CD4-positive, alpha-beta T cell (primary cell): ENCODE measurements around the gene TRAF3. TPM values are rescaled to one million over a fixed set of nuclear protein-coding genes. Genes with fewer than 3 reads are reported as not detected.

Experiments used
- ATAC-seq: fragments of 200-7000 bp; cut with Tn5 transposase; one replicate; pipeline ENCODE4 v1.10.0; 2022; ENCODE audit warnings: mild to moderate bottlenecking; ENCODE audit not compliant: poor library complexity
- CTCF ChIA-PET: fragments of 350-600 bp; sonication (Branson Sonifier 250); formaldehyde crosslinking; loops from one replicate; lab custom pipeline; 2021; ENCODE audit warnings: antibody characterized with exemption, inconsistent platforms; lab: Charles Lee
- POLR2A ChIA-PET: fragments of 350-600 bp; sonication (Branson Sonifier 250); formaldehyde crosslinking; loops from one replicate; lab custom pipeline; 2021; ENCODE audit warnings: antibody characterized with exemption, inconsistent platforms; lab: Charles Lee
- DNase-seq, 14 experiments: peaks; one replicate each; pipeline ENCODE4 v3.0.0-alpha.2; 2013 to 2020; ENCODE audit warnings: mixed read lengths in 2 of 14
- H3K27ac ChIP-seq, 2 donors: one replicate each; pipeline versions ENCODE4 v1.5.1 to v1.7.0; 2013; ENCODE audit warnings: low read length in 2 of 2, low read depth in 1 of 2, mild to moderate bottlenecking in 1 of 2
- H3K27me3 ChIP-seq, 2 experiments: 1 replicate in 1 of 2; 2 replicates in 1 of 2; pipeline versions ENCODE4 v1.6.1 to v1.7.0; 2013; ENCODE audit warnings: low read length in 2 of 2, control low read depth in 1 of 2, mild to moderate bottlenecking in 1 of 2, moderate library complexity in 1 of 2; ENCODE audit not compliant: insufficient read depth in 2 of 2, control insufficient read depth in 1 of 2
- H3K36me3 ChIP-seq: one replicate; pipeline ENCODE4 v1.6.1; 2013; ENCODE audit warnings: low read length, control low read depth; ENCODE audit not compliant: insufficient read depth
- H3K4me1 ChIP-seq: one replicate; pipeline ENCODE4 v1.6.1; 2013; ENCODE audit warnings: low read length, control low read depth; ENCODE audit not compliant: insufficient read depth
- H3K4me3 ChIP-seq: one replicate; pipeline ENCODE4 v1.5.1; 2013; ENCODE audit warnings: mild to moderate bottlenecking, low read length, moderate library complexity
- H3K9me3 ChIP-seq, 2 experiments: 1 replicate in 1 of 2; 2 replicates in 1 of 2; pipeline versions ENCODE4 v1.6.1 to v1.7.0; 2013; ENCODE audit warnings: low read length in 2 of 2, mild to moderate bottlenecking in 2 of 2, control low read depth in 1 of 2, moderate library complexity in 1 of 2; ENCODE audit not compliant: control insufficient read depth in 1 of 2, insufficient read depth in 1 of 2
- H3K27ac Mint-ChIP-seq: one replicate; pipeline ENCODE4 v1.8.0; 2020; ENCODE audit warnings: mixed read lengths
- H3K27me3 Mint-ChIP-seq: one replicate; pipeline ENCODE4 v1.8.0; 2021; ENCODE audit warnings: mixed read lengths
- H3K36me3 Mint-ChIP-seq: one replicate; pipeline ENCODE4 v1.8.0; 2021; ENCODE audit warnings: low read depth, mixed read lengths
- H3K4me1 Mint-ChIP-seq: one replicate; pipeline ENCODE4 v1.8.0; 2021; ENCODE audit warnings: low read depth, mixed read lengths
- H3K4me3 Mint-ChIP-seq: one replicate; pipeline ENCODE4 v1.8.0; 2020; ENCODE audit warnings: mild to moderate bottlenecking, mixed read lengths
- H3K9me3 Mint-ChIP-seq: one replicate; pipeline ENCODE4 v1.8.0; 2020; ENCODE audit warnings: mixed read lengths
- intact Hi-C, 2 experiments: fragments of 100-400 bp; cut with DNase I in 1 of 2; cut with micrococcal nuclease in 1 of 2; formaldehyde crosslinking; loops; one replicate each; pipeline versions ENCODE4 v1.15.1 to v1.9.0; 2023 to 2025; cut with DNase I, micrococcal nuclease
- total RNA-seq, 174 experiments: library from RNA in 2 of 174; stranded (reverse) in 2 of 174; gene quantifications; one replicate each; pipeline ENCODE4 v1.2.3 and lab custom pipeline; 2021 to 2026
- TF ChIP-seq, protein P1 (sequence below): fragments of 200-600 bp; IDR thresholded peaks from one replicate; pipeline ENCODE4 v1.8.0; 2022; ENCODE audit warnings: antibody characterized with exemption, mild to moderate bottlenecking

TRAF3 gene
- total RNA-seq, 2 experiments from 2014 or later, result 27.1 to 32.4 TPM

DNA sequence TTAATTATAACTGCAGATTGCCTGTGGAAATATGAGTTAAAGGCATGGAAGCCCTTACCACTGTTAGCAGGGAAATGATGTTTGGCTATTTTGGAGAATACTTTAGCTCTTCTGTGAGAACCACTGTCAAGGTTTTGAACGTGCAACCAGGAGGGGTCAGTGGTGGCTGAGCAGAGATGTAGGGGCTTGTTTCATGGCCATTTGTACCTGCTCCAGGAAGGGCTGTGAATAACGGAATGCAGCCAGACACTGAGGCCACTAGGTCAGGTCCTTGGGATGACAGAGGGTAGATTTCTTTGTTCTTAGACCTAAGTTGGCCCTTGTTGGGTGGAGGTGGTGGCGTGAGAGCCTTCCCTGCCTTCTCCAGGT lies 8.3 kb downstream of the TRAF3 start:
- ATAC-seq (no peak), DNase-seq (no peak)
- no peaks in the 10 kb centered on the region for H3K27me3 ChIP-seq
- POLR2A ChIA-PET, result no interaction called here
- intact Hi-C loops, result no loop called here
- H3K4me3 ChIP-seq, result no peak overlapping the region
- TF ChIP-seq, protein P1, sequence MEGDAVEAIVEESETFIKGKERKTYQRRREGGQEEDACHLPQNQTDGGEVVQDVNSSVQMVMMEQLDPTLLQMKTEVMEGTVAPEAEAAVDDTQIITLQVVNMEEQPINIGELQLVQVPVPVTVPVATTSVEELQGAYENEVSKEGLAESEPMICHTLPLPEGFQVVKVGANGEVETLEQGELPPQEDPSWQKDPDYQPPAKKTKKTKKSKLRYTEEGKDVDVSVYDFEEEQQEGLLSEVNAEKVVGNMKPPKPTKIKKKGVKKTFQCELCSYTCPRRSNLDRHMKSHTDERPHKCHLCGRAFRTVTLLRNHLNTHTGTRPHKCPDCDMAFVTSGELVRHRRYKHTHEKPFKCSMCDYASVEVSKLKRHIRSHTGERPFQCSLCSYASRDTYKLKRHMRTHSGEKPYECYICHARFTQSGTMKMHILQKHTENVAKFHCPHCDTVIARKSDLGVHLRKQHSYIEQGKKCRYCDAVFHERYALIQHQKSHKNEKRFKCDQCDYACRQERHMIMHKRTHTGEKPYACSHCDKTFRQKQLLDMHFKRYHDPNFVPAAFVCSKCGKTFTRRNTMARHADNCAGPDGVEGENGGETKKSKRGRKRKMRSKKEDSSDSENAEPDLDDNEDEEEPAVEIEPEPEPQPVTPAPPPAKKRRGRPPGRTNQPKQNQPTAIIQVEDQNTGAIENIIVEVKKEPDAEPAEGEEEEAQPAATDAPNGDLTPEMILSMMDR, result no peak
- Mint-ChIP-seq H3K9me3 (no peaks in the 10 kb centered on the region), H3K4me3 (no peak overlapping the region), H3K4me1 (peaks cover 75% of the 10 kb centered on the region), H3K36me3 (peaks cover 19% of the 10 kb centered on the region), H3K27ac (no peak overlapping the region), H3K27me3 (no peaks in the 10 kb centered on the region)
- no peaks in the 10 kb centered on the region for H3K9me3 ChIP-seq
- H3K4me1 ChIP-seq, result peaks cover 52% of the 10 kb centered on the region
- CTCF ChIA-PET, result no interaction called here
- H3K27ac ChIP-seq, result no peak overlapping the region
- H3K36me3 ChIP-seq, result no peaks in the 10 kb centered on the region

DNA sequence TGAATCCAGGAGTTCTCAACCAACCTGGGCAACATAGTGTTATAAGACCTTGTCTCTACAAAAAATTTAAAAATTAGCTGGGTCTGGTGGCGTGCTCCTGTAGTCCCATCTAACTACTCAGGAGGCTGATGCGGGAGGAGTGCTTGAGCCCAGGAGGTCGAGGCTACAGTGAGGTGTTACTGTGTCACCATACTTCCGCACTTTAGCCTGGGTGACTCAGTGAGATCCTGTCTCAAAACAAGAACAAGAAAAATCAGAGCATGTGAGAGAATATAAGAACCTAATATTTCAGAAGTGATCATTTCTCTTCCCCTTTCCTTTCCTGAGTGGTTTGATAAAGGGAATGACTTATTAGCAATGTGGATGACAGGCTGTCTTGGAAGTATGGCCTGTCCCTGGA lies 9.5 kb downstream of the TRAF3 start:
- CTCF ChIA-PET, result no interaction called here
- ATAC-seq, result no peak
- TF ChIP-seq, protein P1, result no peak
- no peak overlapping the region for H3K4me3 ChIP-seq
- no peaks in the 10 kb centered on the region for H3K27me3 ChIP-seq
- no peaks in the 10 kb centered on the region for H3K9me3 ChIP-seq
- Mint-ChIP-seq H3K4me3 (peak overlapping the region; percentile 43), H3K4me1 (peaks cover 77% of the 10 kb centered on the region), H3K9me3 (no peaks in the 10 kb centered on the region), H3K27me3 (no peaks in the 10 kb centered on the region), H3K27ac (no peak overlapping the region), H3K36me3 (peaks cover 28% of the 10 kb centered on the region)
- peaks cover 45% of the 10 kb centered on the region for H3K4me1 ChIP-seq
- intact Hi-C loops, result no loop called here
- no peak overlapping the region for H3K27ac ChIP-seq
- POLR2A ChIA-PET, result no interaction called here
- no peaks in the 10 kb centered on the region for H3K36me3 ChIP-seq
- peak in 4 of 14 experiments; percentile 20 to 58 (median 35) for DNase-seq

DNA sequence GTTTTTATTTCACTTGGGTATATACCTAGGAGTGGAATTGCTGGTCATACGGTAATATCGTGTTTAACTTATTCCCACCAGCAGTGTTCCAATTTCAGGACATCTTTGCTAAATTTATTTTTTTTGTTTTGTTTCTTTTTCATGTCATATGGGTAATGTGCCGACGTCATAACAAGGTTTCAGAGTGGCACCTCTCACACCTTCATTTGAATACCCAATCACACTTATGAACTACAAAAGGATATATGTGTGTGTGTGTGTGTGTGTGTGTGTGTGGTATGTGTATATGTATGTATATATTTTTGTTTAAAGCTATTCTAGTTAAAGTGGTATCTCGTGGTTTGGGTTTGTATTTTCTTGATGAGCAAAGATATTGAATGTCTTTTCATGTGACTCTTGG lies 12.1 kb downstream of the TRAF3 start:
- Mint-ChIP-seq H3K4me1 (peaks cover 74% of the 10 kb centered on the region), H3K4me3 (no peak overlapping the region), H3K27me3 (no peaks in the 10 kb centered on the region), H3K27ac (no peak overlapping the region), H3K36me3 (peaks cover 46% of the 10 kb centered on the region), H3K9me3 (peaks cover 2% of the 10 kb centered on the region)
- Histone ChIP-seq H3K27me3 (no peaks in the 10 kb centered on the region), H3K4me1 (peaks cover 51% of the 10 kb centered on the region), H3K36me3 (peaks cover 8% of the 10 kb centered on the region), H3K27ac (no peak overlapping the region), H3K9me3 (peaks cover 0 to 13% of the 10 kb centered on the region in 2 experiments), H3K4me3 (no peak overlapping the region)
- POLR2A ChIA-PET, result no interaction called here
- CTCF ChIA-PET, result no interaction called here
- ATAC-seq (no peak), DNase-seq (peak in 1 of 14 experiments; percentile 39)
- TF ChIP-seq, protein P1, result no peak
- intact Hi-C loops, result no loop called here
